Small intestine (tissue), 7 donors: ENCODE results near the gene CNTFR. TPM values are rescaled to one million over a fixed set of nuclear protein-coding genes. Genes with fewer than 3 reads are reported as not detected.

Experiments used
- DNase-seq, 2 donors: peaks; one replicate each; pipeline versions ENCODE4 v3.0.0 to v3.0.0-alpha.2; 2013
- FAIRE-seq: peaks from 2 replicates; lab custom pipeline; 2012; peaks lifted over from hg19 to GRCh38; lab: Jason Lieb, UNC
- H3K27ac ChIP-seq, 3 donors: one replicate each; pipeline ENCODE4 v1.5.1; 2013; ENCODE audit warnings: low read length in 2 of 3, mild to moderate bottlenecking in 2 of 3, control low read depth in 1 of 3, inconsistent platforms in 1 of 3, low read depth in 1 of 3, moderate library complexity in 1 of 3
- H3K27me3 ChIP-seq, 3 donors: one replicate each; pipeline ENCODE4 v1.6.1; 2013; ENCODE audit warnings: low read length in 3 of 3, inconsistent platforms in 1 of 3; ENCODE audit not compliant: control insufficient read depth in 3 of 3, insufficient read depth in 3 of 3
- H3K36me3 ChIP-seq, 3 donors: one replicate each; pipeline ENCODE4 v1.6.1; 2013; ENCODE audit warnings: low read length in 3 of 3, inconsistent platforms in 1 of 3, low read depth in 1 of 3, mild to moderate bottlenecking in 1 of 3, moderate library complexity in 1 of 3; ENCODE audit not compliant: control insufficient read depth in 3 of 3, insufficient read depth in 2 of 3
- H3K4me1 ChIP-seq, 3 donors: one replicate each; pipeline ENCODE4 v1.6.1; 2013; ENCODE audit warnings: low read length in 2 of 3, inconsistent platforms in 1 of 3, low read depth in 1 of 3, mild to moderate bottlenecking in 1 of 3, moderate library complexity in 1 of 3; ENCODE audit not compliant: control insufficient read depth in 3 of 3, insufficient read depth in 2 of 3
- H3K4me3 ChIP-seq, 3 donors: one replicate each; pipeline ENCODE4 v1.5.1; 2013; ENCODE audit warnings: low read length in 3 of 3, control low read depth in 1 of 3, inconsistent platforms in 1 of 3, low read depth in 1 of 3, mild to moderate bottlenecking in 1 of 3, moderate library complexity in 1 of 3
- H3K9me3 ChIP-seq, 2 donors: one replicate each; pipeline ENCODE4 v1.6.1; 2013; ENCODE audit warnings: low read depth in 1 of 2, low read length in 1 of 2; ENCODE audit not compliant: control insufficient read depth in 2 of 2, insufficient read depth in 1 of 2
- WGBS, 3 donors: extraction: QIAGEN DNeasy Blood & Tissue Kit; methylation state at CpG; one replicate each; pipeline ENCODE4 v1.1.7; 2013; 5-methylcytosine and 5-hydroxymethylcytosine counted together
- polyA plus RNA-seq, 4 donors: library from polyadenylated mRNA; stranded (reverse) in 3 of 4; unstranded in 1 of 4; fragments of 200-250 nt in 3 of 4; fragments of 120-200 nt in 1 of 4; gene quantifications; one replicate each; pipeline versions ENCODE4 v1.2.1 to v1.2.3, GENCODE V29; 2013
- donor health status: healthy with polysubstance abuse.
- donor health status: control.
- donor health status: control.
- donor health status: Bipolar disorder and iron deficiency.
- donor health status: healthy.

Gene CNTFR
- polyA plus RNA-seq, 4 donors = 1.1 to 9.3 (median 5.9) TPM

DNA sequence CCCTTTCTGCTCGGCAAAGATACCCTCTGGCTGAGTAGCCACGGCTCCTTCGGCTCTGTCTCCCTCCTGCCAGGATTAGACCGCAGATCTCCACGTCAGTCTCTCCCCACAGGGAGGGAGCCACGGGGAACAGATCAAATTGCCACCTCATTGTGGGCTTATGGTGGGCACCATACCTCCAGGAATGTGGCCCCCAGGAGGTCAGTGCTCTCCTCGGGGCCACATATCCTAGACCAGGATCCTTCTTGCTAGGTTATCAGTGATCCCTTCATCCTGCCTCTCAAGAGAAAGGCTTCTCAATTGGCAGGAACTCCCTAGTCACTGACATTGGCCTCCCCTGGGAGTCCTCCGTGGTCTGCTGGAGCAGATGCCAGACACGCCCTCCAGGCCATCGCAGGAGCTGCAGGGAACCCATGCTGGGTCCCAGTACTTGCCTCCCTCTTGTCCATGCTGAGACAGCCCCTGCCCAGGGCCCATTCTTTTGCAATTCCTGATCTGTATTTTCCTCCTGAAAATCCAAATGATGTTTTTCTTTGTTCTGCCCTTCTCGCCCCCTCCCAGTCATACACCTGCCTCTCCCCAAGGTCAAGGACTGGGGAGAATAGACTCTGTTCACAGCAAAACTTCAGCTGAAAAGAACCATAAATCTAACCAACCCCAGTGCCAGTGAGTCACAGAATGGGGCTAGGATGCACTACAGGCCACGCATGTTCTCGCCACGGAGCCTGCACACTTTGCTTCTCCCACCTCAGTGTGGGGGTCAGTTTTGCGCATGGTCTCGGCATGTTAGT lies 35.1 kb downstream of the CNTFR start:
- no peak overlapping the region for H3K4me3 ChIP-seq
- 50 to 72% (median 52%) methylated on average over 16 of the region's 16 CpGs for WGBS, 3 donors
- H3K4me1 ChIP-seq = peaks cover 0 to under 1% (median 0%) of the 10 kb centered on the region in 3 donors
- FAIRE-seq (no peak), DNase-seq (no peak)
- H3K9me3 ChIP-seq = no peaks in the 10 kb centered on the region
- H3K27me3 ChIP-seq = peaks cover 0 to 48% (median 4%) of the 10 kb centered on the region in 3 donors
- no peak overlapping the region for H3K27ac ChIP-seq
- H3K36me3 ChIP-seq = peaks cover 0 to 8% (median 0%) of the 10 kb centered on the region in 3 donors

DNA sequence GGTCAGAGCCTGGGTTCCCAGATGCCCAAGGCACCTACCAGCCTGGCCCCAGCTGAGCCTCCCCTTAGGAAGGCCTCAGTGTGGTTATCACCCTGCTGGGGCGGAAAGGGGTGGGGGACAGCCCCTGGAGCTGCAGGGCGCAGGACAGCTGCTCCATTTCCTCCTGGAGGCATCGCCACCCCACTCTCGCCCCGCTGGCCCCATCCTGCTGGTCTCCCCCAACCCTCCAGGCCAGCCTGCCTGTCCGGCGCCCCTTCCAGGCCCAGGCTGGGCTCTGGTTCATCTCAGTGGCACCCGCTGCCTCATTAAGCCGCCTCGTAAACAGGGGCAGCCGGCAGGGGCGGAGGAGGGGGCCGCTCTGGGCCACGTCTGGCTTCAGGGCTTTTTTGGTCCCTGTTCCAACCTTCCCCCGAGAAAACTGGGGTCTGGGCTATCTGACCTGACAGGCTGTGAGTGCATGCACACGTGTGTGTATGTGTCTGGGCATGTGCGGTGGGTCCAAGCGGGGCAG lies 36.0 kb downstream of the CNTFR start:
- Histone ChIP-seq H3K9me3 (no peaks in the 10 kb centered on the region), H3K36me3 (peaks cover 0 to 8% (median 0%) of the 10 kb centered on the region in 3 donors), H3K27ac (no peak overlapping the region), H3K4me1 (no peaks in the 10 kb centered on the region), H3K4me3 (no peak overlapping the region), H3K27me3 (peaks cover 0 to 40% (median 4%) of the 10 kb centered on the region in 3 donors)
- DNase-seq (no peak), FAIRE-seq (no peak)
- 83 to 87% (median 84%) methylated on average over 18 of the region's 18 CpGs for WGBS, 3 donors

DNA sequence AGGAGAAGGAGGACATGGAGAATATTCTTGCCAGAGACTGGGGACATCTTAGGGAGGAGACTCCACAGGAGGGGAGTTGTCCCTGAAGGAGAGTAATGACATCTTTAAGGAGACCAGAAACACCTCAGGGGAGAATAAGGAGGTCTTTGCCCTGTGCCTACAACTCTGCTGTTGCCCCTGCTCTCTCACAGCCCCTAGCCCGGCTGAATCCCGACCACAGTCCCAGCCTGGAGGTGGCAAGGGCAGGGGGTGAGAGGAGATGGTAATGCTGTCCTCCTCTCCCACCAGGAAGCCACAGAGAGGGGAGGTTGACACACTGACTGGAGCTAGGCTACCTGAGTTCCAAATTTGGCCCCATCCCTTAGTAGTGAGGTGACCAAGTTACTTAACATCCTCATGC lies 36.5 kb downstream of the CNTFR start:
- DNase-seq (no peak), FAIRE-seq (no peak)
- H3K27me3 ChIP-seq = peaks cover 0 to 35% (median 4%) of the 10 kb centered on the region in 3 donors
- no peak overlapping the region for H3K4me3 ChIP-seq
- H3K36me3 ChIP-seq = peaks cover 0 to 8% (median 0%) of the 10 kb centered on the region in 3 donors
- no peak overlapping the region for H3K27ac ChIP-seq
- no peaks in the 10 kb centered on the region for H3K4me1 ChIP-seq
- 87 to 94% (median 93%) methylated on average over 2 of the region's 2 CpGs for WGBS, 3 donors
- no peaks in the 10 kb centered on the region for H3K9me3 ChIP-seq

DNA sequence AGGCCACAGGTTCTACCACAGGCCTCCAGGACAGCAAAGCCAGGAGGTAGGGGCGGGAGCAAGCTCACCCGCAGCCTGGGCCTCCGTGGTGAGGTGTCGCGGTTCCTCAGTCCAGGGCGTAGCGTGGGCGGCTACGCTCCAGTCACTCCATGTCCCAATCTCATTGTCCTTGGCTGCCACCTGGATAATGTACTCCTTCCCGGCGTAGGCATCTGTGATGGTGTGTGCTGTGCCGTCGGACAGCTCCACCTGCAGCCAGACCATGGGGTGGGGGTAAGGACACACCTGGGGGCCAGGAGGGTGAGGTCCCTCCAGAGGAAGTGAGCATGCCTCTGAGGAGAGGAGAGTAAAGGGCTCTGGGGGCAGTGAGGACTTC lies 36.9 kb downstream of the CNTFR start:
- no peaks in the 10 kb centered on the region for H3K4me1 ChIP-seq
- no peak overlapping the region for H3K27ac ChIP-seq
- FAIRE-seq (no peak), DNase-seq (no peak)
- H3K9me3 ChIP-seq = no peaks in the 10 kb centered on the region
- 52 to 80% (median 62%) methylated on average over 13 of the region's 13 CpGs for WGBS, 3 donors
- H3K27me3 ChIP-seq = peaks cover 0 to 35% (median 4%) of the 10 kb centered on the region in 3 donors
- peaks cover 0 to 8% (median 0%) of the 10 kb centered on the region in 3 donors for H3K36me3 ChIP-seq
- H3K4me3 ChIP-seq = no peak overlapping the region

DNA sequence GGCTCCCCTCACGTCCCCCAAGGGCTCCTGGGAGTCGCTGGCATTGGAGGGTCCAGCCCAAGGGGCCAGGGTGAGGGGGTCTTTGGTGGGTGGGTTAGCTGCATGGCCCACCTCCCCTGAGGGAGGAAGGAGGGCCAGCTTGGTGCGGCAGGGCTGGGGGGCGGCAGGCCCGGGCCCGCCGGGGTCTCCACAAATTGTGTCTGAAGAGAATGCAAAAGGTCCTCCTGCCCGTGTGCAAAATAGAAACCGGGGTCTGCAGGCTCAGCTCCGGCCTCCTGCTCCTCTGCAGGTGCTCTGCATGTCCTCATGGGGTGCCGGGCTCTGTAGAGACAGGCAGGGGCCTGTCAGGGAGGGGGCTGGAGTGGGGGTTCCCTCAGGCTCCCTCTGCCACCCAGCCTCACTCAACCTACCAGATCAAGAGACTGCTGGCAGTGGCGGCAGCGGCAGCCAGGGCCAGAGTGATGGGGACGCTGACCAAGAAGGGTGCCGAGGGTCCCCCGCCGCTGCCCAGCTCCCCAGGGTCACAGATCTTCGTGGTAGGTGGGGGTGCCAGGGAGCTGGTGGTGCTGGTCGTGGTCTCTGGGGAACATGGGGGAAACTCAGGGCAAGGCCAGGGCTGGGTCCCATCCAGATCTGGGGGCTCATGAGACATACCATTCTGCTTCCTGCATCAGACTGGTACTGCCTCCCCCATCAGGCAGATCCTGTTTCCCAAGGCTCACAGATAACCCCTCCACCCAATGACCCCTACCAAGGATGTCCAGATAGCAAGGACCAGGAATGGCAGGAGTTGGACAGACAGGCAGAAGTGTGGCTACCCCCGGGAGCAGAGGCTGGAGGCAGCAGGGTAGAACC lies 37.5 kb downstream of the CNTFR start:
- DNase-seq = no peak
- 78 to 89% (median 89%) methylated on average over 20 of the region's 20 CpGs for WGBS, 3 donors
- Histone ChIP-seq H3K27me3 (peaks cover 0 to 34% (median 0%) of the 10 kb centered on the region in 3 donors), H3K4me3 (no peak overlapping the region), H3K36me3 (peaks cover 0 to 5% (median 0%) of the 10 kb centered on the region in 3 donors), H3K27ac (no peak overlapping the region), H3K4me1 (no peaks in the 10 kb centered on the region), H3K9me3 (no peaks in the 10 kb centered on the region)
- no peak for FAIRE-seq

DNA sequence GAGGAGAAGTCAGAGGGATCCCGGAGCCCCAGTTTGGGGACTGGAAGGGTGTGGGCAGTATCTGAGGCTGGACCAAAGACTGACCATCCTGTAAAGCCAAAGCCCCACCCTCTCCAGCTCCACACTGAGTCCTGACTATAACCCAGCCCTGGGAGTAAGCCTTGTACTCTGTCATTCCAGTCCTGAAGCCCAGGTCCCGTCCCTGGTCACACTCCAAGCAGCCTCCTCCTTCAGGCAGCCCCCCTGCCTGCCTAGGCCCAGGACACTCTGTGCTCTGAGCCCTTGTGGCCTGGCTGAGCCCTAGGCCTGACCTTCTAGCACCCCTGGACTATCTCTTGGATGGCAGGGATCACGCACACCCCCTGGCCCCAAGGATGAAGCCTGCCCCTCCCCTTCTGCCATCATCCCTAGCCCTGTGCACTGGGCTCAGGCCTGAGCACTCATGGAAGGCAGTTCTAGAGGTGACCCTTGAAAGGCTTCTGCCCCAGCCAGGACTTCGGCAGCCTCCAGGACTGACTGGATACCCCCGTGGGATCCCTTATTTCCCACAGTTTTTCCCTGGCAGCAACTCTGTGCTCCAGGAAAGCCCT lies 38.7 kb downstream of the CNTFR start:
- 71 to 86% (median 81%) methylated on average over 5 of the region's 5 CpGs for WGBS, 3 donors
- Histone ChIP-seq H3K27me3 (peaks cover 0 to 32% (median 0%) of the 10 kb centered on the region in 3 donors), H3K27ac (no peak overlapping the region), H3K4me1 (no peaks in the 10 kb centered on the region), H3K36me3 (peaks cover 0 to 2% (median 0%) of the 10 kb centered on the region in 3 donors), H3K9me3 (no peaks in the 10 kb centered on the region), H3K4me3 (no peak overlapping the region)
- no peak for DNase-seq
- no peak for FAIRE-seq

DNA sequence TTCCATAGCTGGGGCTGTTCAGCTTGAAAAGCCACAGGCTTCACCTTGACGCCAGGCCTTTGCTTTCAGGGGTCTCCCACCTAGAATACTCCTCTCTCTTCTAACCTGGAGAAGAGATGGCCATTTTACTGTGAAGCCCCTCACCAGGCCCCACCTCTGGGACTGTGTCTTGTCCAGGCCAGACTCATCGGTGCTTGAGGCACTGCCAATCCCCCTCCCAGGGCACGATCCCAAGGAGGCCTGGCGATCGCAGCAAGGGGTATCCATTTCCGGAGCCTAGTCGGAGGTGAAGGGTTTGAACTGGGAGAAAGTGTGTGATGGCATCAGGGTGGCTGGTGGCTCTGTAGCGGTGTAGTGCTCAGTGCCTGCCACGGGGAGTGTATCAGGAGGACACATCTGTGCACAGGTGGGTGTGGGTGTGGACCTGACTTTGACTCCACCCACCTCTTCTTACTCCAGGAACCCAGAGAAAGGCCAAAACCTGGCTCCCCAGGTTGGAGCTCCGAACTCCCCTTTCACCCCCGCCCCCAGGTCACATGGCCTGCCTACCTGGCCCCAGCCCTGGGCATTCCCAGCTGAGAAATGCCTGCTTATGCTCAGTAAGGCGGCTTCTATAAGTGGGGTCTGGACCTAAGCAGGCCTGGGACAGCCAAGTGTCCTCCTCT lies 39.4 kb downstream of the CNTFR start:
- no peak overlapping the region for H3K27ac ChIP-seq
- no peaks in the 10 kb centered on the region for H3K4me1 ChIP-seq
- FAIRE-seq (no peak), DNase-seq (no peak)
- no peak overlapping the region for H3K4me3 ChIP-seq
- H3K27me3 ChIP-seq = peaks cover 0 to 34% (median 0%) of the 10 kb centered on the region in 3 donors
- H3K9me3 ChIP-seq = no peaks in the 10 kb centered on the region
- peaks cover 0 to 2% (median 0%) of the 10 kb centered on the region in 3 donors for H3K36me3 ChIP-seq
- WGBS, 3 donors = 73 to 86% (median 78%) methylated on average over 12 of the region's 12 CpGs
